Measurements from ENCODE around the gene RNASET2. TPM values are rescaled to one million over a fixed set of nuclear protein-coding genes. Genes with fewer than 3 reads are reported as not detected.
A peak's percentile ranks its signal among the peaks of the same experiment; 100 is the strongest.

RNASET2 gene
- polyA plus RNA-seq, 3 donors, result 432 to 562 (median 493) TPM

- peaks cover 77 to 83% of the 10 kb centered on the region in 2 donors for H3K36me3 ChIP-seq (replicated peaks in 1 of 2; ENCODE audit: control insufficient read depth in 1 of 2, insufficient read depth in 2 of 2, low read length in 2 of 2)
- H3K9me3 ChIP-seq (replicated peaks in 1 of 2; ENCODE audit: control insufficient read depth in 1 of 2, insufficient read depth in 1 of 2, low read length in 2 of 2), result no peaks in the 10 kb centered on the region
- Mint-ChIP-seq H3K4me3 (no peak overlapping the region), H3K36me3 (peaks cover 84 to 86% of the 10 kb centered on the region in 2 donors), H3K4me1 (no peaks in the 10 kb centered on the region), H3K9me3 (peaks cover 0 to 5% (median 0%) of the 10 kb centered on the region in 7 donors), H3K27me3 (ENCODE audit: low read depth in 3 of 3) (no peaks in the 10 kb centered on the region), H3K27ac (peak overlapping the region in 3 of 7 donors; percentile 24 to 76 (median 44))
- no peaks in the 10 kb centered on the region for H3K27me3 ChIP-seq (ENCODE audit: control insufficient read depth in 2 of 2, insufficient read depth in 2 of 2, low read length in 2 of 2)
- no peaks in the 10 kb centered on the region for H3K4me1 ChIP-seq (ENCODE audit: control insufficient read depth in 1 of 2, insufficient read depth in 2 of 2, low read length in 2 of 2)
- H3K4me2 ChIP-seq (replicated peaks; ENCODE audit: extremely low read depth, low read length, poor library complexity, severe bottlenecking), result no peak overlapping the region
- intact Hi-C loops (cut with micrococcal nuclease), result no loop called here
- no peak overlapping the region for H3K4me3 ChIP-seq (replicated peaks in 1 of 3; ENCODE audit: low read depth in 2 of 3, low read length in 3 of 3)
- H2AFZ ChIP-seq (ENCODE audit: insufficient read depth, low read depth, low read length, poor library complexity, severe bottlenecking), result no peak overlapping the region
- TF ChIP-seq CTCF (IDR thresholded peaks at IDR 0.05), result no peak
- peaks cover 96% of the 10 kb centered on the region for H4K20me1 ChIP-seq (ENCODE audit: insufficient read depth, low read length)
- WGBS (ENCODE audit: insufficient coverage), result 20% methylated on average over 7 of the region's 9 CpGs
- H3K9ac ChIP-seq (ENCODE audit: insufficient read depth, low read length, poor library complexity, severe bottlenecking), result no peak overlapping the region
- DNase-seq, result no peak
- peaks cover 11% of the 10 kb centered on the region for H3K79me2 ChIP-seq (ENCODE audit: insufficient read depth, low read length)
- peak overlapping the region in 1 of 2 donors; percentile 48 for H3K27ac ChIP-seq (ENCODE audit: low read depth in 1 of 2, low read length in 2 of 2)
These were observed 26.7 kb downstream of the RNASET2 start for GRCh38 chr6:166929542-166930189.

GRCh38 chr6:166928644-166929541 is 27.5 kb downstream of the RNASET2 start:
- DNase-seq, result no peak
- intact Hi-C loops (cut with micrococcal nuclease), result no loop called here
- H3K27me3 ChIP-seq (ENCODE audit: control insufficient read depth in 2 of 2, insufficient read depth in 2 of 2, low read length in 2 of 2), result no peaks in the 10 kb centered on the region
- no peaks in the 10 kb centered on the region for H3K9me3 ChIP-seq (replicated peaks in 1 of 2; ENCODE audit: control insufficient read depth in 1 of 2, insufficient read depth in 1 of 2, low read length in 2 of 2)
- peaks cover 88% of the 10 kb centered on the region for H4K20me1 ChIP-seq (ENCODE audit: insufficient read depth, low read length)
- peaks cover 69 to 76% of the 10 kb centered on the region in 2 donors for H3K36me3 ChIP-seq (replicated peaks in 1 of 2; ENCODE audit: control insufficient read depth in 1 of 2, insufficient read depth in 2 of 2, low read length in 2 of 2)
- Mint-ChIP-seq H3K27me3 (ENCODE audit: low read depth in 3 of 3) (no peaks in the 10 kb centered on the region), H3K36me3 (peaks cover 81 to 85% of the 10 kb centered on the region in 2 donors), H3K9me3 (peaks cover 0 to 5% (median 0%) of the 10 kb centered on the region in 7 donors), H3K4me1 (no peaks in the 10 kb centered on the region), H3K27ac (peak overlapping the region in 2 of 7 donors; percentile 24 to 76), H3K4me3 (no peak overlapping the region)
- H3K4me2 ChIP-seq (replicated peaks; ENCODE audit: extremely low read depth, low read length, poor library complexity, severe bottlenecking), result no peak overlapping the region
- no peak overlapping the region for H3K4me3 ChIP-seq (replicated peaks in 1 of 3; ENCODE audit: low read depth in 2 of 3, low read length in 3 of 3)
- no peak for TF ChIP-seq CTCF (IDR thresholded peaks at IDR 0.05)
- no peaks in the 10 kb centered on the region for H3K4me1 ChIP-seq (ENCODE audit: control insufficient read depth in 1 of 2, insufficient read depth in 2 of 2, low read length in 2 of 2)
- no peak overlapping the region for H2AFZ ChIP-seq (ENCODE audit: insufficient read depth, low read depth, low read length, poor library complexity, severe bottlenecking)
- 91% methylated on average over 14 of the region's 21 CpGs for WGBS (ENCODE audit: insufficient coverage)
- H3K79me2 ChIP-seq (ENCODE audit: insufficient read depth, low read length), result peaks cover 11% of the 10 kb centered on the region
- H3K9ac ChIP-seq (ENCODE audit: insufficient read depth, low read length, poor library complexity, severe bottlenecking), result no peak overlapping the region
- H3K27ac ChIP-seq (ENCODE audit: low read depth in 1 of 2, low read length in 2 of 2), result peak overlapping the region in 1 of 2 donors; percentile 48

All from CD14-positive monocyte (primary cell).